Fibroblast of lung (primary cell): ENCODE results near the gene ST6GALNAC1. TPM values are rescaled to one million over a fixed set of nuclear protein-coding genes. Genes with fewer than 3 reads are reported as not detected.

Experiments used
- DNase-seq, 2 donors: peaks; one replicate each; pipeline versions ENCODE4 v3.0.0 to v3.0.0-alpha.2; 2010; ENCODE audit warnings: low read depth in 2 of 2
- H2AFZ ChIP-seq: 2 replicates; pipeline ENCODE4 v1.5.1; 2012; ENCODE audit warnings: low read length, control low read depth, inconsistent platforms
- H3K27ac ChIP-seq: 2 replicates; pipeline ENCODE4 v1.5.1; 2011; ENCODE audit warnings: low read length, control low read depth; ENCODE audit not compliant: insufficient read depth
- H3K27me3 ChIP-seq: 2 replicates; pipeline ENCODE4 v1.5.1; 2011; ENCODE audit warnings: mild to moderate bottlenecking, low read length; ENCODE audit not compliant: control insufficient read depth, insufficient read depth
- H3K36me3 ChIP-seq: 2 replicates; pipeline ENCODE4 v1.5.1; 2011; ENCODE audit warnings: low read length; ENCODE audit not compliant: control insufficient read depth, insufficient read depth
- H3K4me1 ChIP-seq: 2 replicates; pipeline ENCODE4 v1.5.1; 2011; ENCODE audit warnings: low read length; ENCODE audit not compliant: control insufficient read depth, insufficient read depth; ENCODE audit errors: extremely low read depth
- H3K4me2 ChIP-seq: 2 replicates; pipeline ENCODE4 v1.5.1; 2011; ENCODE audit warnings: low read length, control low read depth; ENCODE audit not compliant: insufficient read depth; ENCODE audit errors: extremely low read depth
- H3K4me3 ChIP-seq, 4 experiments: fragments of 200-600 bp in 1 of 4; sonication (generic) in 1 of 4; replicated peaks in 1 of 4; 2 replicates each; pipeline ENCODE4 v1.5.1; 2011 to 2016; ENCODE audit warnings: low read length in 4 of 4, low read depth in 3 of 4, mild to moderate bottlenecking in 3 of 4, control low read depth in 2 of 4, inconsistent platforms in 1 of 4, mixed read lengths in 1 of 4; ENCODE audit not compliant: insufficient read depth in 1 of 4; ENCODE audit errors: control extremely low read depth in 1 of 4
- H3K79me2 ChIP-seq: 2 replicates; pipeline ENCODE4 v1.5.1; 2012; ENCODE audit warnings: mild to moderate bottlenecking, low read length, inconsistent platforms; ENCODE audit not compliant: control insufficient read depth, insufficient read depth
- H3K9ac ChIP-seq: 2 replicates; pipeline ENCODE4 v1.5.1; 2011; ENCODE audit warnings: mild to moderate bottlenecking, low read length, control low read depth; ENCODE audit not compliant: insufficient read depth
- H3K9me3 ChIP-seq: 2 replicates; pipeline ENCODE4 v1.5.1; 2012; ENCODE audit warnings: low read depth, low read length; ENCODE audit not compliant: control insufficient read depth, insufficient read depth
- H4K20me1 ChIP-seq: 2 replicates; pipeline ENCODE4 v1.5.1; 2011; ENCODE audit warnings: low read length; ENCODE audit not compliant: control insufficient read depth, insufficient read depth; ENCODE audit errors: extremely low read depth
- CTCF ChIP-seq, 2 donors: IDR thresholded peaks in 1 of 2; conservative IDR thresholded peaks in 1 of 2; 1 replicate in 1 of 2; 2 replicates in 1 of 2; pipeline ENCODE4 v1.5.1; 2011 to 2012; ENCODE audit warnings: low read length in 2 of 2, control low read depth in 1 of 2, inconsistent platforms in 1 of 2, low read depth in 1 of 2, mild to moderate bottlenecking in 1 of 2
- EZH2 ChIP-seq: IDR thresholded peaks from 2 replicates; pipeline ENCODE4 v1.5.1; 2012; ENCODE audit warnings: low read length, control low read depth, mild to moderate bottlenecking; ENCODE audit errors: missing control alignments
- polyA plus RNA-seq, 2 donors: library from polyadenylated mRNA; depleted of rRNA in 1 of 2; stranded (reverse) in 1 of 2; unstranded in 1 of 2; fragments of >200 nt; gene quantifications; 2 replicates each; pipeline ENCODE4 v1.2.1, GENCODE V29; 2011 to 2012; ENCODE audit warnings: missing spikeins in 1 of 2
- total RNA-seq: library from RNA; depleted of rRNA; stranded (reverse); fragments of >200 nt; gene quantifications from 2 replicates; pipeline ENCODE4 v1.2.1, GENCODE V29; 2014

The ST6GALNAC1 gene
- total and polyA plus RNA-seq, 2 donors (not counting 1 experiment from before 2014, with no cell fraction given): not detected

GRCh38 chr17:76678330-76678729 is 34.8 kb upstream of the ST6GALNAC1 start:
- Histone ChIP-seq H3K4me1 (peaks cover 7% of the 10 kb centered on the region), H4K20me1 (no peaks in the 10 kb centered on the region), H3K9me3 (no peaks in the 10 kb centered on the region), H2AFZ (no peak overlapping the region), H3K79me2 (no peaks in the 10 kb centered on the region), H3K4me3 (no peak overlapping the region), H3K27ac (no peak overlapping the region), H3K9ac (no peak overlapping the region), H3K36me3 (peaks cover 10% of the 10 kb centered on the region), H3K4me2 (no peak overlapping the region), H3K27me3 (no peaks in the 10 kb centered on the region)
- DNase-seq: no peak
- TF ChIP-seq CTCF (conservative IDR thresholded peaks at IDR 0.05 in 1 of 2, IDR thresholded peaks at IDR 0.05 in 1 of 2; ENCODE audit: low read depth in 1 of 2, low read length in 2 of 2) (no peak), EZH2 (no peak)

GRCh38 chr17:76677406-76677805 is 33.8 kb upstream of the ST6GALNAC1 start:
- peaks cover 4% of the 10 kb centered on the region for H3K36me3 ChIP-seq
- TF ChIP-seq CTCF (conservative IDR thresholded peaks at IDR 0.05 in 1 of 2, IDR thresholded peaks at IDR 0.05 in 1 of 2; ENCODE audit: low read depth in 1 of 2, low read length in 2 of 2) (no peak), EZH2 (no peak)

DNA sequence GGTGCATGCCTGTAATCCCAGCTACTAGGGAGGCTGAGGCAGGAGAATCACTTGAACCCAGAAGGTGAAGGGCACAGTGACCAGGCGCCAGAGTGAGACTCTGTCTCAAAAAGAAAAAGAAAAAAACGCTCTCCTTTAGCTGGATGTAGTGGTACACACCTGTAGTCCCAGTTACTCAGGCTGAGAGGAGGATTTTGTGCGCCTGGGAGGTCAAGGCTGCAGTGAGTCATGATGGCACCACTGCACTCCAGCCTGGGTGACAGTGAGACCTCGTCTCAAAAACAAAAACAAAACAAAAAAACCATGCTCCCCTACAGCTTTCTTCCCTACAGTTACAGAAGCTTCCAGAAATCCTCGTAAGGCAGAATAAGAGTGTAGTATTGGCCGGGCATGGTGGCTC is 33.1 kb upstream of the ST6GALNAC1 start:
- Histone ChIP-seq H3K36me3 (peaks cover 2% of the 10 kb centered on the region), H3K9me3 (no peaks in the 10 kb centered on the region), H3K9ac (no peak overlapping the region), H3K4me3 (no peak overlapping the region), H3K4me2 (no peak overlapping the region), H2AFZ (no peak overlapping the region), H3K79me2 (no peaks in the 10 kb centered on the region), H4K20me1 (no peaks in the 10 kb centered on the region), H3K27ac (no peak overlapping the region), H3K27me3 (no peaks in the 10 kb centered on the region), H3K4me1 (peaks cover 6% of the 10 kb centered on the region)
- no peak for TF ChIP-seq CTCF (conservative IDR thresholded peaks at IDR 0.05 in 1 of 2, IDR thresholded peaks at IDR 0.05 in 1 of 2; ENCODE audit: low read depth in 1 of 2, low read length in 2 of 2)
- no peak for TF ChIP-seq EZH2
- DNase-seq: no peak

More at GRCh38 chr17:76677406-76677805, 33.8 kb upstream of the ST6GALNAC1 start:
- Histone ChIP-seq H3K27me3 (no peaks in the 10 kb centered on the region), H3K9me3 (no peaks in the 10 kb centered on the region), H4K20me1 (no peaks in the 10 kb centered on the region), H3K4me1 (peaks cover 5% of the 10 kb centered on the region), H3K9ac (no peak overlapping the region), H3K4me3 (no peak overlapping the region), H2AFZ (no peak overlapping the region), H3K79me2 (no peaks in the 10 kb centered on the region), H3K27ac (no peak overlapping the region), H3K4me2 (no peak overlapping the region)
- DNase-seq: no peak
